HepG2 (cell line): Measurements from ENCODE around the gene CASR. TPM values are rescaled to one million over a fixed set of nuclear protein-coding genes. Genes with fewer than 3 reads are reported as not detected.

Experiments used
- ATAC-seq: fragments of 200-7000 bp; cut with Tn5 transposase; 3 replicates; pipeline ENCODE4 v1.9.1; 2020; ENCODE audit warnings: mild to moderate bottlenecking, moderate library complexity
- BruUV-seq: library from RNA; stranded (reverse); fragments of 400-500 nt; replicated peaks from 2 replicates; lab custom pipeline; 2021; lab: Mats Ljungman, UMichigan
- CTCF ChIA-PET: fragments of 300-600 bp; formaldehyde crosslinking; extraction: SDS; loops from one replicate; lab custom pipeline; 2021; ENCODE audit warnings: low total read pairs, inconsistent platforms, low intra/inter-chr PET ratio; lab: Yijun Ruan, JAX
- POLR2A ChIA-PET: fragments of 350-600 bp; sonication (Branson Sonifier 250); formaldehyde crosslinking; loops from one replicate; lab custom pipeline; 2020; ENCODE audit warnings: antibody characterized with exemption, inconsistent platforms; lab: Yijun Ruan, JAX
- DNase-seq: peaks from one replicate; pipeline ENCODE4 v3.0.0-alpha.2; 2015; ENCODE audit warnings: low spot score
- FAIRE-seq: peaks from 3 replicates; lab custom pipeline; 2011; peaks lifted over from hg19 to GRCh38; lab: Jason Lieb, UNC
- H2AFZ ChIP-seq: one replicate; pipeline ENCODE4 v1.6.1; 2011; ENCODE audit warnings: low read length, inconsistent platforms
- H3K27ac ChIP-seq: fragments of 300-600 bp; 3 replicates; pipeline ENCODE4 v1.8.0; 2011; ENCODE audit warnings: mixed run types, mild to moderate bottlenecking, mixed read lengths, low read length, inconsistent platforms; ENCODE audit not compliant: insufficient read depth; ENCODE audit errors: extremely low read length
- H3K27me3 ChIP-seq, 2 experiments: fragments of 200-600 bp in 1 of 2; 2 replicates in 1 of 2; 3 replicates in 1 of 2; pipeline versions ENCODE4 v1.6.0 to v1.8.0; 2011; ENCODE audit warnings: low read length in 2 of 2, mild to moderate bottlenecking in 2 of 2, moderate library complexity in 2 of 2, inconsistent platforms in 1 of 2; ENCODE audit not compliant: insufficient read depth in 2 of 2, control insufficient read depth in 1 of 2
- H3K36me3 ChIP-seq, 2 experiments: fragments of 200-600 bp in 1 of 2; replicated peaks in 1 of 2; 2 replicates in 1 of 2; 3 replicates in 1 of 2; pipeline versions ENCODE4 v1.5.1 to v1.8.0; 2011; ENCODE audit warnings: low read length in 2 of 2, inconsistent platforms in 1 of 2; ENCODE audit not compliant: insufficient read depth in 2 of 2, control insufficient read depth in 1 of 2
- H3K4me1 ChIP-seq: 2 replicates; pipeline ENCODE4 v1.5.1; 2012; ENCODE audit warnings: low read length, inconsistent platforms; ENCODE audit not compliant: insufficient read depth
- H3K4me2 ChIP-seq: 2 replicates; pipeline ENCODE4 v1.6.0; 2011; ENCODE audit warnings: low read depth, low read length, inconsistent platforms
- H3K4me3 ChIP-seq, 3 experiments: fragments of 200-600 bp in 1 of 3; sonication (generic), shearing (Covaris generic) in 1 of 3; replicated peaks in 1 of 3; 2 replicates each; pipeline ENCODE4 v1.5.1; 2011 to 2016; ENCODE audit warnings: low read length in 3 of 3, inconsistent platforms in 2 of 3, low read depth in 2 of 3, mild to moderate bottlenecking in 2 of 3, control low read depth in 1 of 3, mixed read lengths in 1 of 3; ENCODE audit not compliant: insufficient read depth in 1 of 3
- H3K79me2 ChIP-seq: one replicate; pipeline ENCODE4 v1.6.1; 2011; ENCODE audit warnings: low read length, inconsistent platforms; ENCODE audit not compliant: insufficient read depth
- H3K9ac ChIP-seq: 2 replicates; pipeline ENCODE4 v1.6.0; 2011; ENCODE audit warnings: mild to moderate bottlenecking, low read depth, low read length, inconsistent platforms; ENCODE audit not compliant: insufficient read depth
- H3K9me3 ChIP-seq: 2 replicates; pipeline ENCODE4 v1.5.1; 2012; ENCODE audit warnings: mild to moderate bottlenecking, low read length
- H4K20me1 ChIP-seq: 2 replicates; pipeline ENCODE4 v1.6.0; 2011; ENCODE audit warnings: inconsistent platforms, mild to moderate bottlenecking, low read length, moderate library complexity; ENCODE audit not compliant: insufficient read depth
- CHD2 ChIP-seq: IDR thresholded peaks from 2 replicates; pipeline ENCODE4 v1.6.1; 2011; ENCODE audit warnings: low read depth, low read length, improper control_type of control experiment
- HNF4G ChIP-seq, 2 experiments: sonication (generic) in 1 of 2; formaldehyde crosslinking in 1 of 2; IDR thresholded peaks; 2 replicates each; pipeline versions ENCODE4 v1.4.0 to v1.6.1; 2011 to 2020; ENCODE audit warnings: borderline replicate concordance in 2 of 2, low read depth in 2 of 2, mild to moderate bottlenecking in 2 of 2, low read length in 1 of 2, missing genetic modification reagents in 1 of 2, moderate library complexity in 1 of 2
- JUNB ChIP-seq: sonication (generic); formaldehyde crosslinking; IDR thresholded peaks from 2 replicates; pipeline ENCODE4 v1.8.0; 2022; ENCODE audit warnings: missing genetic modification reagents, mild to moderate bottlenecking, borderline replicate concordance
- KAT8 ChIP-seq: IDR thresholded peaks from 2 replicates; pipeline ENCODE4 v1.6.1; 2016; ENCODE audit warnings: missing genetic modification reagents, missing compliant biosample characterization
- MIER2 ChIP-seq: IDR thresholded peaks from 2 replicates; pipeline ENCODE4 v1.6.1; 2016; ENCODE audit warnings: missing biosample characterization, missing genetic modification reagents
- MXD4 ChIP-seq: IDR thresholded peaks from 2 replicates; pipeline ENCODE4 v1.6.1; 2016; ENCODE audit warnings: mild to moderate bottlenecking, missing biosample characterization, missing genetic modification reagents
- PAXIP1 ChIP-seq: sonication (generic); formaldehyde crosslinking; conservative IDR thresholded peaks from 2 replicates; pipeline ENCODE4 v1.4.0; 2020; ENCODE audit warnings: mild to moderate bottlenecking, missing genetic modification reagents, moderate library complexity
- PRPF4 ChIP-seq: fragments of 200-400 bp; formaldehyde crosslinking; IDR thresholded peaks from 2 replicates; pipeline ENCODE4 v1.6.1; 2016; ENCODE audit warnings: low read length, low read depth; ENCODE audit not compliant: poor library complexity, severe bottlenecking
- SALL2 ChIP-seq: sonication (generic); formaldehyde crosslinking; IDR thresholded peaks from 2 replicates; pipeline ENCODE4 v1.8.1; 2023; ENCODE audit warnings: mild to moderate bottlenecking, missing genetic modification reagents, inconsistent platforms
- SOX13 ChIP-seq, 3 experiments: fragments of 450-650 bp in 1 of 3; sonication (generic) in 1 of 3; formaldehyde crosslinking in 1 of 3; IDR thresholded peaks in 2 of 3; conservative IDR thresholded peaks in 1 of 3; 2 replicates each; pipeline versions ENCODE4 v1.5.0 to v1.6.1; 2016 to 2020; ENCODE audit warnings: antibody characterized with exemption in 1 of 3, mild to moderate bottlenecking in 1 of 3, missing compliant biosample characterization in 1 of 3, missing genetic modification reagents in 1 of 3, moderate library complexity in 1 of 3
- SSRP1 ChIP-seq: IDR thresholded peaks from 2 replicates; pipeline ENCODE4 v1.6.1; 2016; ENCODE audit warnings: control low read depth
- TOE1 ChIP-seq: sonication (generic); formaldehyde crosslinking; IDR thresholded peaks from 2 replicates; pipeline ENCODE4 v1.4.0; 2020; ENCODE audit warnings: mild to moderate bottlenecking, missing genetic modification reagents
- TRIM22 ChIP-seq: fragments of 450-650 bp; IDR thresholded peaks from 2 replicates; pipeline ENCODE4 v1.6.1; 2017
- ZBTB2 ChIP-seq: sonication (generic); formaldehyde crosslinking; IDR thresholded peaks from 2 replicates; pipeline ENCODE4 v1.8.0; 2022; ENCODE audit warnings: low read depth, missing genetic modification reagents
- ZFP82 ChIP-seq: sonication (generic); formaldehyde crosslinking; IDR thresholded peaks from 2 replicates; pipeline ENCODE4 v1.5.1; 2020; ENCODE audit warnings: mild to moderate bottlenecking, missing genetic modification reagents, borderline replicate concordance
- ZNF563 ChIP-seq: sonication (generic); formaldehyde crosslinking; IDR thresholded peaks from 2 replicates; pipeline ENCODE4 v1.8.0; 2022; ENCODE audit warnings: mild to moderate bottlenecking, moderate library complexity, missing genetic modification reagents
- ZNF792 ChIP-seq: IDR thresholded peaks from 2 replicates; pipeline ENCODE4 v1.6.1; 2016
- ZSCAN30 ChIP-seq: sonication (generic); formaldehyde crosslinking; IDR thresholded peaks from 2 replicates; pipeline ENCODE4 v1.5.0; 2020; ENCODE audit warnings: mild to moderate bottlenecking, missing genetic modification reagents
- ZZZ3 ChIP-seq: sonication (generic); formaldehyde crosslinking; IDR thresholded peaks from 2 replicates; pipeline ENCODE4 v1.4.0; 2020; ENCODE audit warnings: missing genetic modification reagents, mild to moderate bottlenecking, borderline replicate concordance
- whole genome bisulfite sequencing: methylation state at CpG from one replicate; pipeline ENCODE4 v1.1.6; 2017; ENCODE audit warnings: low lambda C conversion rate; 5-methylcytosine and 5-hydroxymethylcytosine counted together
- in situ Hi-C: cut with HindIII; loops from 2 replicates; pipeline ENCODE4 v1.10.0; 2017; ENCODE audit warnings: low pct_unique_long_range_greater_than_20kb; ENCODE audit not compliant: extremely low pct_ligation_motif_present
- intact Hi-C: fragments of 100-400 bp; cut with micrococcal nuclease; formaldehyde crosslinking; loops from one replicate; pipeline ENCODE4 v1.10.0; 2022; ENCODE audit not compliant: unreplicated experiment
- polyA plus RNA-seq, 8 experiments: library from polyadenylated mRNA; depleted of rRNA in 3 of 8; stranded (reverse) in 7 of 8; unstranded in 1 of 8; fragments of >200 nt; fragmentation: Illumina TruSeq in 4 of 8; extraction: Trizol in 4 of 8; gene quantifications; 2 replicates each; pipeline versions ENCODE4 v1.2.1 to v1.2.3, GENCODE V29; 2011 to 2016; ENCODE audit warnings: low read depth in 4 of 8, missing spikeins in 1 of 8, mixed read lengths in 1 of 8; ENCODE audit not compliant: insufficient read depth in 1 of 8
- total RNA-seq, 5 experiments: library from RNA; depleted of rRNA; stranded (reverse); fragments of >200 nt; fragmentation: Illumina TruSeq; extraction: Trizol; gene quantifications; 2 replicates each; pipeline ENCODE4 v1.2.3, GENCODE V29; 2016; ENCODE audit warnings: low read depth in 1 of 5

Gene CASR
- total and polyA plus RNA-seq, 2 of the 13 experiments (the other 11 are each of a cell fraction or from before 2014, with no cell fraction given), result not detected

DNA sequence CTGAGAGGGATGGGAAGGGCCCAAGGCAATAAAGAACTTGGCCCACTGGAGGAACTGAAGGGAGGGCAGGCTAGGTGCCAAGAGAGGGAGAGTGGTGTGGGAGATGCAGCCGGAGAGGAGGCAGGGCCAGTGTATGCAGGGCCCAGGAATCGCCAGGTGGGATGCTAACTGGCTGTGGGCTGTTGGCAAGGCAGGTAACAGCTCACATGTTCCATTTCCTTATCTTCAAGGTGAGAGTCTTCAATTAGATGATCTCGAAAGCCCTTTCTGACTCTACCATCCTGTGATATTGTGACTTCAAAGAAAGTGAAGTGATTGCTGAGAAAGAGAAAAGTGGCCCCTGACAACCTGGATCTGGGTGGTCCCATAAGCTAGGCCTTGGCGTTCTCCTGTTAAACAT, 49.0 kb downstream of the CASR start:
- POLR2A ChIA-PET, result no interaction called here
- H3K9ac ChIP-seq, result no peak overlapping the region
- intact Hi-C loops (no loop called here), in situ Hi-C loops (no loop called here)
- H3K27me3 ChIP-seq, result peaks cover 0 to 14% of the 10 kb centered on the region in 2 experiments; a peak in 2 of 5 replicates
- FAIRE-seq (no peak), ATAC-seq (no peak), DNase-seq (no peak)
- BruUV-seq, result no TSS peak
- no peaks in the 10 kb centered on the region for H4K20me1 ChIP-seq
- no peaks in the 10 kb centered on the region for H3K4me1 ChIP-seq
- H3K4me2 ChIP-seq, result no peak overlapping the region
- CTCF ChIA-PET, result no interaction called here
- WGBS, result 14% methylated on average over 4 of the region's 4 CpGs
- H3K79me2 ChIP-seq, result no peaks in the 10 kb centered on the region
- H3K4me3 ChIP-seq, result no peak overlapping the region
- H2AFZ ChIP-seq, result no peak overlapping the region
- H3K36me3 ChIP-seq, result no peaks in the 10 kb centered on the region
- no peak overlapping the region for H3K27ac ChIP-seq
- no peaks in the 10 kb centered on the region for H3K9me3 ChIP-seq
- no peak for TF ChIP-seq PRPF4
- no peak for TF ChIP-seq ZBTB2 (CRISPR knock-in tag)
- no peak for TF ChIP-seq JUNB
- no peak for TF ChIP-seq ZSCAN30 (CRISPR knock-in tag)
- TF ChIP-seq SSRP1 (CRISPR knock-in tag), result no peak
- no peak for TF ChIP-seq SALL2 (CRISPR knock-in tag)
- TF ChIP-seq SOX13 (IDR thresholded peaks at IDR 0.05), result no peak
- no peak for TF ChIP-seq SOX13 (CRISPR knock-in tag; conservative IDR thresholded peaks at IDR 0.05 in 1 of 2, IDR thresholded peaks at IDR 0.05 in 1 of 2)
- TF ChIP-seq ZNF563, result no peak
- no peak for TF ChIP-seq CHD2
- TF ChIP-seq MXD4 (CRISPR knock-in tag), result no peak
- TF ChIP-seq PAXIP1, result no peak
- TF ChIP-seq TRIM22, result no peak
- TF ChIP-seq ZNF792 (CRISPR knock-in tag), result no peak
- TF ChIP-seq TOE1 (CRISPR knock-in tag), result no peak
- no peak for TF ChIP-seq ZZZ3 (CRISPR knock-in tag)
- TF ChIP-seq ZFP82, result no peak
- no peak for TF ChIP-seq HNF4G (IDR thresholded peaks at IDR 0.05; ENCODE audit: borderline replicate concordance, low read depth, low read length)
- TF ChIP-seq HNF4G (CRISPR knock-in tag; IDR thresholded peaks at IDR 0.05; ENCODE audit: borderline replicate concordance, low read depth), result no peak
- TF ChIP-seq KAT8 (CRISPR knock-in tag), result no peak
- TF ChIP-seq MIER2 (CRISPR knock-in tag), result no peak
